Measurements from ENCODE around the gene TAF11L13.

The TAF11L13 gene

GRCh38 chr5:17679597-17680203 lies 47.8 kb downstream of the TAF11L13 start:
- H3K36me3 ChIP-seq = no peaks in the 10 kb centered on the region
- H3K4me1 ChIP-seq = no peaks in the 10 kb centered on the region
- no peaks in the 10 kb centered on the region for H3K27me3 ChIP-seq
- intact Hi-C loops (cut with DNase I; ENCODE audit: low total_unique reads) = no loop called here
- H3K27ac ChIP-seq = no peak overlapping the region
- TF ChIP-seq CTCF (IDR thresholded peaks at IDR 0.05) = no peak
- H3K9me3 ChIP-seq = no peaks in the 10 kb centered on the region
- H3K4me3 ChIP-seq = no peak overlapping the region
- no peak for DNase-seq

GRCh38 chr5:17680737-17681136 lies 48.8 kb downstream of the TAF11L13 start:
- H3K4me3 ChIP-seq = no peak overlapping the region
- H3K36me3 ChIP-seq = no peaks in the 10 kb centered on the region
- intact Hi-C loops (cut with DNase I; ENCODE audit: low total_unique reads) = no loop called here
- H3K4me1 ChIP-seq = no peaks in the 10 kb centered on the region
- H3K27ac ChIP-seq = no peak overlapping the region
- no peak for DNase-seq
- no peaks in the 10 kb centered on the region for H3K27me3 ChIP-seq
- no peak for TF ChIP-seq CTCF (IDR thresholded peaks at IDR 0.05)
- no peaks in the 10 kb centered on the region for H3K9me3 ChIP-seq
